ENCODE measurements around the gene COL19A1.

DNA sequence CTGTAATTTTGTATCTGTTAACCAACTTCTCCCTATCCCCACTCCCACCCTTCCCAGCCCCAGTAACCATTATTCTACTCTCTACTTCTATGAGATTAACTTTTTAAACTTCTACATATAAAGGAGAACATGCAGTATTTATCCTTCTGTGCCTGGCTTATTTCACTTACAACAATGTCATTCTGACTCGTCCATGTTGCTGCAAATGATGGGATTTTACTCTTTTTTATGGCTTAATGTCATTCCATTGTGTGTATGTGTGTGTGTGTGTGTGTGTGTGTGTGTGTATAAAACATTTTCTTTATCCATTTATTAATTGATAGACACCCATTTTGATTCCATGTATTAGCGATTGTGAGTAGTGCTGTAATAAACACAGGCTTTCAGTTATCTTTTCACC lies 76.1 kb downstream of the COL19A1 start:
- TF ChIP-seq KLF16 (IDR thresholded peaks at IDR 0.05) (no peak), ZKSCAN8 (CRISPR knock-in tag; IDR thresholded peaks at IDR 0.05) (no peak), TAF15 (IDR thresholded peaks at IDR 0.05; ENCODE audit: low read depth, low read length) (no peak), POLR2AphosphoS5 (IDR thresholded peaks at IDR 0.05; ENCODE audit: control insufficient read depth, insufficient read depth, low read depth, low read length) (no peak), ZNF23 (CRISPR knock-in tag; IDR thresholded peaks at IDR 0.05) (no peak)
- TF ChIP-seq, protein P1, sequence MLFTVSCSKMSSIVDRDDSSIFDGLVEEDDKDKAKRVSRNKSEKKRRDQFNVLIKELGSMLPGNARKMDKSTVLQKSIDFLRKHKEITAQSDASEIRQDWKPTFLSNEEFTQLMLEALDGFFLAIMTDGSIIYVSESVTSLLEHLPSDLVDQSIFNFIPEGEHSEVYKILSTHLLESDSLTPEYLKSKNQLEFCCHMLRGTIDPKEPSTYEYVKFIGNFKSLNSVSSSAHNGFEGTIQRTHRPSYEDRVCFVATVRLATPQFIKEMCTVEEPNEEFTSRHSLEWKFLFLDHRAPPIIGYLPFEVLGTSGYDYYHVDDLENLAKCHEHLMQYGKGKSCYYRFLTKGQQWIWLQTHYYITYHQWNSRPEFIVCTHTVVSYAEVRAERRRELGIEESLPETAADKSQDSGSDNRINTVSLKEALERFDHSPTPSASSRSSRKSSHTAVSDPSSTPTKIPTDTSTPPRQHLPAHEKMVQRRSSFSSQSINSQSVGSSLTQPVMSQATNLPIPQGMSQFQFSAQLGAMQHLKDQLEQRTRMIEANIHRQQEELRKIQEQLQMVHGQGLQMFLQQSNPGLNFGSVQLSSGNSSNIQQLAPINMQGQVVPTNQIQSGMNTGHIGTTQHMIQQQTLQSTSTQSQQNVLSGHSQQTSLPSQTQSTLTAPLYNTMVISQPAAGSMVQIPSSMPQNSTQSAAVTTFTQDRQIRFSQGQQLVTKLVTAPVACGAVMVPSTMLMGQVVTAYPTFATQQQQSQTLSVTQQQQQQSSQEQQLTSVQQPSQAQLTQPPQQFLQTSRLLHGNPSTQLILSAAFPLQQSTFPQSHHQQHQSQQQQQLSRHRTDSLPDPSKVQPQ (CRISPR knock-in tag; IDR thresholded peaks at IDR 0.05; ENCODE audit: borderline replicate concordance) = no peak
